Measurements from ENCODE around the gene MUC4. TPM values are rescaled to one million over a fixed set of nuclear protein-coding genes. Genes with fewer than 3 reads are reported as not detected.

Gene MUC4
- total and polyA plus RNA-seq, 2 experiments from 2014 or later, result not detected

DNA sequence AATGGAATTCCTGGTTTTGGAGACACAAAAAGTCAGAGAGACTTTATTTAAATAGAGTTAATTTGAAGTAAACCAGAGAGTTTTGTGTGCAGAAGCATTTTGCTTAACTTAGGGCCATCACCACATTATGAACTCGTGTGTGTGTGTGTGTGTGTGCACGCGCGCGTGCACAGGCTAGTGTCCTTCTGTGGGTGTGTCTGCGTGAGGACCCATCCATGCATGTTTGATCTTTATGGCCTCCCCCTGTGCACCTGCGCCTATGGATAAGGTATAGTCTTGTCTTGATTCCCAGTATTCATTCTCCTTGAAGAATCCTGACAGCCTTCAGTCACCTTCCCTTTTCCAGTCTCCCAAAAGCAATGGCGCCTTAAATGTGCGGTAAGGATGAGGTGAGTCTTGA lies 65.0 kb downstream of the MUC4 start:
- H3K9me2 ChIP-seq (ENCODE audit: insufficient read depth), result no peaks in the 10 kb centered on the region
- no peaks in the 10 kb centered on the region for H3F3A ChIP-seq (ENCODE audit: insufficient read depth)
- in situ Hi-C loops (cut with MboI), result no loop called here
- no peak overlapping the region for H2AFZ ChIP-seq
- DNase-seq, result no peak
- no peaks in the 10 kb centered on the region for H3K79me2 ChIP-seq (ENCODE audit: insufficient read depth)
- no peak for TF ChIP-seq EZH2phosphoT487 (IDR thresholded peaks at IDR 0.05; ENCODE audit: insufficient read depth, low read depth)
- no peaks in the 10 kb centered on the region for H3K36me3 ChIP-seq (ENCODE audit: low read depth)
- H3K4me2 ChIP-seq (ENCODE audit: unreplicated experiment), result no peak overlapping the region
- 83 to 85% methylated on average over 9 of the region's 9 CpGs for WGBS, 2 experiments (ENCODE audit: low coverage in 1 of 2, low lambda C conversion rate in 2 of 2, missing lambda C conversion rate in 2 of 2)
- peaks cover 10% of the 10 kb centered on the region; the same call in 1 of the 2 replicates for H3K27me3 ChIP-seq (replicated peaks; ENCODE audit: insufficient read depth)
- H3K27ac ChIP-seq, result no peak overlapping the region
- no peaks in the 10 kb centered on the region for H3K4me1 ChIP-seq (ENCODE audit: insufficient read depth)
- H4K20me1 ChIP-seq (ENCODE audit: insufficient read depth), result no peaks in the 10 kb centered on the region
- no peaks in the 10 kb centered on the region for H3K9me3 ChIP-seq (ENCODE audit: low read depth)
- H3K9ac ChIP-seq, result no peak overlapping the region
- no peak overlapping the region for H3K4me3 ChIP-seq

DNA sequence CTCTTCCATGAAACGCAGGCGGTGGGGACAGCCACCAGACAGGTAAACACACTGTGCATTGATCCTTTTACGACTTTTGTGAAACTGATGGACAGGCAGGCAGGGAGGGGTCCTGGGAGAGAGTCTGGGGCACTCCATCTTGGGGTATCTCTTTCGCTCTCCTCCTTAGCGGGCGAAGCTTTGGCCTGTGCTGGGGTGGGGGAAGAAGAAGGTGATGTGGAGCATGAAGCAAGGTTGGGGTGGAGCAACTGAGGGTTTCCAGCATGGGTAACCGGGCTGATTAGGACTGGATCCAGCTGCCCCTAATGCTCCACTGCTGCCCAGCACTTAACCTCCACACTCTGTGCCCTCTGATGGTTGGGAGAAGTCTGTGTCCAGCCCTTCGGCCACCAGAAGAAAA lies 65.4 kb downstream of the MUC4 start:
- in situ Hi-C loops (cut with MboI), result no loop called here
- no peaks in the 10 kb centered on the region for H4K20me1 ChIP-seq (ENCODE audit: insufficient read depth)
- WGBS, 2 experiments (ENCODE audit: low coverage in 1 of 2, low lambda C conversion rate in 2 of 2, missing lambda C conversion rate in 2 of 2), result 58 to 69% methylated on average over 6 to 8 of the region's 8 CpGs

DNA sequence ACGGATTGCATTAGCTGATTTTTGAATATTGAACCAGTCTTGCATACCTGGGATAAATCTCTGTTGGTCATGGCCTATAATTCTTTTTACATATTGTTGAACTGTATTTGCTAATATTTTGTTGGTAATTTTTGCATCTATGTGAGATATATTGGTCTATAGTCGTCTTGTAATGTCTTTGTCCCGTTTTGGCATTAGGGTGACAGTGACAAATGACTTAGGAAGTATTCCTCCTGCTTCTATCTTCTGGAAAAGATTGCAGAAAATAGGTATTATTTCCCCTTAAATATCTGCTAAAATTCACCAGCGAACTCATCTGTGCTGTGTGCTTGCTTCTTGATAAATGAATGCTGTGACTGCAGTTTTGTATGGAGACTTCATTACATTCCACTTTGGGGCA lies 67.3 kb downstream of the MUC4 start:
- Histone ChIP-seq H3K4me1 (ENCODE audit: insufficient read depth) (no peaks in the 10 kb centered on the region), H3K4me2 (ENCODE audit: unreplicated experiment) (no peak overlapping the region), H4K20me1 (ENCODE audit: insufficient read depth) (no peaks in the 10 kb centered on the region), H3K27me3 (replicated peaks; ENCODE audit: insufficient read depth) (peaks cover 10% of the 10 kb centered on the region; the same call in 1 of the 2 replicates), H3K4me3 (no peak overlapping the region), H3F3A (ENCODE audit: insufficient read depth) (no peaks in the 10 kb centered on the region), H3K9ac (no peak overlapping the region), H2AFZ (no peak overlapping the region), H3K9me2 (ENCODE audit: insufficient read depth) (no peaks in the 10 kb centered on the region), H3K79me2 (ENCODE audit: insufficient read depth) (no peaks in the 10 kb centered on the region), H3K9me3 (ENCODE audit: low read depth) (no peaks in the 10 kb centered on the region), H3K36me3 (ENCODE audit: low read depth) (no peaks in the 10 kb centered on the region), H3K27ac (no peak overlapping the region)
- in situ Hi-C loops (cut with MboI), result no loop called here
- WGBS, 2 experiments (ENCODE audit: low coverage in 1 of 2, low lambda C conversion rate in 2 of 2, missing lambda C conversion rate in 2 of 2), result 48 to 56% methylated on average over 4 of the region's 4 CpGs
- DNase-seq, result no peak
- TF ChIP-seq EZH2 (IDR thresholded peaks at IDR 0.05; ENCODE audit: insufficient read depth, poor library complexity, severe bottlenecking) (no peak), EZH2phosphoT487 (IDR thresholded peaks at IDR 0.05; ENCODE audit: insufficient read depth, low read depth) (no peak)

More for the DNA sequence above, 65.4 kb downstream of the MUC4 start:
- no peak overlapping the region for H3K9ac ChIP-seq
- peaks cover 10% of the 10 kb centered on the region; the same call in 1 of the 2 replicates for H3K27me3 ChIP-seq (replicated peaks; ENCODE audit: insufficient read depth)
- TF ChIP-seq EZH2 (IDR thresholded peaks at IDR 0.05; ENCODE audit: insufficient read depth, poor library complexity, severe bottlenecking), result no peak
- no peak for TF ChIP-seq EZH2phosphoT487 (IDR thresholded peaks at IDR 0.05; ENCODE audit: insufficient read depth, low read depth)
- H3F3A ChIP-seq (ENCODE audit: insufficient read depth), result no peaks in the 10 kb centered on the region
- DNase-seq, result no peak
- H3K79me2 ChIP-seq (ENCODE audit: insufficient read depth), result no peaks in the 10 kb centered on the region
- no peaks in the 10 kb centered on the region for H3K9me2 ChIP-seq (ENCODE audit: insufficient read depth)
- no peaks in the 10 kb centered on the region for H3K36me3 ChIP-seq (ENCODE audit: low read depth)
- no peak overlapping the region for H2AFZ ChIP-seq
- H3K9me3 ChIP-seq (ENCODE audit: low read depth), result no peaks in the 10 kb centered on the region
- no peak overlapping the region for H3K4me3 ChIP-seq
- no peak overlapping the region for H3K27ac ChIP-seq
- H3K4me2 ChIP-seq (ENCODE audit: unreplicated experiment), result no peak overlapping the region
- H3K4me1 ChIP-seq (ENCODE audit: insufficient read depth), result no peaks in the 10 kb centered on the region

DNA sequence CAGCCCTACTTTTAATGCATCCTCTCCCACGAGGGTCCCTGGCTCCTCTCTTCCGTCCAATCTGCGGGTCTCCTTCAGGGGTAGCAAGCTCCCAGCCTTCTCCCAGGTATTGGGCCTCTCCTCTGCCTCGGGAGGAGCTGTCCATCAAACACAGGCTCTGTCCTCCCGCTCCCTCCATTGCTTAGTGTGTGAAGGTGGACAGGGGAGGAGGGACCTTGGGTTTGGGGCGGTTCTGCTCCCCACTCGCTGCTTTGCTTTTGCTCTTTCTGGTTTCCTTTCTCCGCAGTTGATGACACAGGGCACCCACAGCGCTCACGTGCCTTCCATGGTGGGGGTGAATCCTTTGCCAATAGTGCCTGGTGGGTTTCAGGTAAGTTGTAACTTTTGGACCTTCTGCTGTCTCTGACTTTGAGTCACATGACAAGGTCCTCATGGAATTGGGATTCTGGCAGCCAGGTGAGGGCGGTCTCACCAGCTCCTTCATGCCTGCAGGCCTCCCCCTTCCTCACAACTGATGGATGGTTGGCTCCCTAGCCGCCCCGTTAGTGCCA lies 72.1 kb downstream of the MUC4 start:
- no peaks in the 10 kb centered on the region for H3K4me1 ChIP-seq (ENCODE audit: insufficient read depth)
- no peak overlapping the region for H3K4me3 ChIP-seq
- H3K79me2 ChIP-seq (ENCODE audit: insufficient read depth), result no peaks in the 10 kb centered on the region
- H4K20me1 ChIP-seq (ENCODE audit: insufficient read depth), result no peaks in the 10 kb centered on the region
- H3K27me3 ChIP-seq (replicated peaks; ENCODE audit: insufficient read depth), result peaks cover 30% of the 10 kb centered on the region
- H2AFZ ChIP-seq, result no peak overlapping the region
- TF ChIP-seq EZH2 (IDR thresholded peaks at IDR 0.05; ENCODE audit: insufficient read depth, poor library complexity, severe bottlenecking) (no peak), EZH2phosphoT487 (IDR thresholded peaks at IDR 0.05; ENCODE audit: insufficient read depth, low read depth) (no peak)
- H3K9me3 ChIP-seq (ENCODE audit: low read depth), result no peaks in the 10 kb centered on the region
- DNase-seq, result no peak
- H3K4me2 ChIP-seq (ENCODE audit: unreplicated experiment), result no peak overlapping the region
- in situ Hi-C loops (cut with MboI), result no loop called here
- no peak overlapping the region for H3K9ac ChIP-seq
- H3K27ac ChIP-seq, result no peak overlapping the region
- no peaks in the 10 kb centered on the region for H3F3A ChIP-seq (ENCODE audit: insufficient read depth)
- WGBS, 2 experiments (ENCODE audit: low coverage in 1 of 2, low lambda C conversion rate in 2 of 2, missing lambda C conversion rate in 2 of 2), result 67 to 73% methylated on average over 12 to 13 of the region's 13 CpGs
- H3K9me2 ChIP-seq (ENCODE audit: insufficient read depth), result no peaks in the 10 kb centered on the region
- H3K36me3 ChIP-seq (ENCODE audit: low read depth), result no peaks in the 10 kb centered on the region
